ENCODE measurements around the gene FAM47C. TPM values are rescaled to one million over a fixed set of nuclear protein-coding genes. Genes with fewer than 3 reads are reported as not detected.

The FAM47C gene
- total RNA-seq = not detected in 2 replicates

GRCh38 chrX:37008182-37008581, at the start of gene FAM47C:
Gene FAM47C (plus strand): TSS chrX:37008366. CDS start chrX:37008411, 45 bp downstream.

